HG02870 (cell line): ENCODE data around the gene STC2.
"Not testable (repeated sequence)": the region's sequence is repeated elsewhere in the genome, so short reads cannot be mapped to it uniquely, and the experiment has no call there.

ENCODE experiments used
- ATAC-seq: cut with Tn5 transposase; IDR thresholded peaks from one replicate; pipeline ENCODE4 v1.9.1; 2021; ENCODE audit warnings: mild to moderate bottlenecking, moderate library complexity; ENCODE audit not compliant: unreplicated experiment

The STC2 gene, protein sequence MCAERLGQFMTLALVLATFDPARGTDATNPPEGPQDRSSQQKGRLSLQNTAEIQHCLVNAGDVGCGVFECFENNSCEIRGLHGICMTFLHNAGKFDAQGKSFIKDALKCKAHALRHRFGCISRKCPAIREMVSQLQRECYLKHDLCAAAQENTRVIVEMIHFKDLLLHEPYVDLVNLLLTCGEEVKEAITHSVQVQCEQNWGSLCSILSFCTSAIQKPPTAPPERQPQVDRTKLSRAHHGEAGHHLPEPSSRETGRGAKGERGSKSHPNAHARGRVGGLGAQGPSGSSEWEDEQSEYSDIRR

DNA sequence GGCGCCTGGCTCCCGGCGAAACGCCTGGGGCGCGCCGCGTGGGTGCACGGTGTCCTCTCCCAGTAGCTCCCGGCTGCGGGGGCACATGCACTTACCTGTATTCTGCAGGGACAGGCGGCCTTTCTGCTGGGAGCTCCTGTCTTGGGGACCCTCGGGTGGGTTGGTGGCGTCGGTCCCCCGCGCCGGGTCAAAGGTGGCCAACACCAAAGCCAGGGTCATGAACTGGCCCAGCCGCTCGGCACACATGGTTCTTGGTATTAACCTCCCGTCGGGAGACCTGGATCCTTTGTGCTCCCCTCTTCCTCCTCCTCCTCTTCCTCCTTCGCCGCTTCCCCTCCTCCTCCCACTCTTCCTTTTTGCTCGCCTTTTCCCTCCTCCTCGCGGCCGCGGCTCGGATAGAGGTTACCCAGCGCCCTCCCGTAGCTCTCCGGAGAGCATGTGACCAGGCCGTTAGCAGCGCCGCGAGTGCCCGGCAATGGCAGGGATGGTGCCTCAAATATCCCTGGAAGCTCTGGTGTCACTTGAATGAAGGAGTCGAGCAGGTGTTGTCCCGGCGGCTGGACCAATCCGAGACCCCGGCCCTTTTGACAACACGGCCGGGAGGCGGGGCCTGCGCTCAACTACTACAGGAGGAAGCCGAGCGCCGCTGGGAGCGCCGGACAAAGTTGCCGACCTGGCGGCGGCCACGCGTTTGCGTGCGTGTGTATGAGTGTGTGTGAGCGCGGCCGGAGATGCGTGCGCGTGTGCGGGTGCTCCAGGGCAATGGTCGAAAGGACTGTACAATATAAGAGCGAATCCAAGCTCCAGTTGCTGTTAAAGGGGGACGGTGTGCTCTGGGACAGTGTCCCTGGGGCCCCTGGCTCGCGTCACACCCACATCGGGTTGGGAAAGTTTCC is at the start of gene STC2:
Gene STC2 (minus strand): TSS at position 467 of the 896 bp plus-strand sequence. CDS start 221 bp downstream, at position 246.
- no peak for ATAC-seq

DNA sequence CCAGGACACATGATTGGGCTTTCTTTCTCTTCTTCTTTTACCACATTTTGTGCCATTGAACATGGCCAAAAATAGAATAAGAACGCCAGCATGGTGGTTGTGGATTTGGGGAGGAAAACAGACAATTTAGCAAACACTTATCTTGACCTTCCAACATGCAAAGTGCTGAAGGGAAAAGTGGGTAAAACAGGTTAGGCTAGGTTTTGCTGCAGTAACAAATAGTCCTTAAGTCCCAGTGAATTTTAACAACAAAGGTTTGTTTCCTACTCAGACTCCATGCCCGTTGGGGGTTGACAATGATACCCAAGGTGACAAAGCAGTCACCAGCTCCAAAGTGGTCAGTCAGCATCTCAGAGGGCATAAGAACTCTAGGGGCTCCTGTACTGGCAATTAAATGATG is 43.2 kb upstream of the STC2 start:
- ATAC-seq: no peak

DNA sequence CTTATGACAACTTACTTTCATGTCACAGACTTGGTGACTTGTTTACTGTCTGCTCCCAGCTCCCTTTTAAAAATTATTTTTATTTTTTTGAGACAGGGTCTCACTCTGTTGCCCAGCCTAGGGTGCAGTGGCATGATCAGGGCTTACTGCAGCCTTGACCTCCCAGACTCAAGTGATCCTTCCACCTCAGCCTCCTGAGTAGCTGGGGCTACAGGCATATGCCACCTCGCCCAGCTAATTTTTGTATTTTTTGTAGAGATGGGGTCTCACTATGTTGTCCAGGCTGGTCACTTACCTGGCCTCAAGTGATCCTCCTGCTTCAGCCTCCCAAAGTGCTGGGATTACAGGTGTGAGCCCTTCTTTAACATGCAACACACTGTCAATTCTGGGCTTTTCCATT is 35.2 kb upstream of the STC2 start:
- ATAC-seq: not testable (repeated sequence)

DNA sequence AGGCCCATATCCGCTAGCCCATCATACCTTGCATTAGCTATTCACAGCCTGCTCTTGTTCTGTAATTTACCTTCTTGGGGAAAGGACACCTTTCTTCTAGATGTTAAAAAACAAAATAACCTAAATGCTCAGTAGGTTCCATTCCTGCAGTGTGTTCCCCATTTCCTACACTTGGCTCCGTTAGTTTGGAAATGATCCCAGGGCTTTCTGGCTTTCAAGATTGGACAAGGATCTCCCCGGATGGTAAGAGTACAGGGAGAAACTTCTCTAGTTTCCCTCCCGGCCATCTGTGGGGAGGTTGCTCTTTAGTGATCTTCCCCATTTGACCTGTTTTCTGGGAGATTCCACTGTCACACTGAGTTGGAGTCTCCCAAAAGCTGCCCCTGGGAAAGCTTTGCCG is 27.3 kb upstream of the STC2 start:
- ATAC-seq: no peak

DNA sequence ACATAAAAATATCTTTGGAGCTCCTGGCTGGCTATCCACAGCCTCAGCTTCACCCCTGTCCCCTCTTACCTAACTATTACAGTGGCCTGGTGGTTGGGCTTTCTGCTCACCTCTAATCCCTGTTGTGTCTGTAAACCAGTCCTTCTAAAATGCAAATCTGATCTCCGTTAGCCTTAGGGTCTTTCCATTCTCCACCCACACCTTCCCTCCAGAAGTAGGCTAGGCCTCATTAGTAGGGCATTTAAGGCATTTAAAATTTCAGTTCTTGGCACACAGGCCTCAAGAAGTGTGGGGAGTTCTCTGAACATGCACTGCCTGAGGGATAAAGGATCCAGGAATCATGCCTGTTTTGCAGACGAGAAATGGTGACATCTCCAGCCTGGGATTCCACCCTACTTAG is 26.4 kb upstream of the STC2 start:
- no peak for ATAC-seq

DNA sequence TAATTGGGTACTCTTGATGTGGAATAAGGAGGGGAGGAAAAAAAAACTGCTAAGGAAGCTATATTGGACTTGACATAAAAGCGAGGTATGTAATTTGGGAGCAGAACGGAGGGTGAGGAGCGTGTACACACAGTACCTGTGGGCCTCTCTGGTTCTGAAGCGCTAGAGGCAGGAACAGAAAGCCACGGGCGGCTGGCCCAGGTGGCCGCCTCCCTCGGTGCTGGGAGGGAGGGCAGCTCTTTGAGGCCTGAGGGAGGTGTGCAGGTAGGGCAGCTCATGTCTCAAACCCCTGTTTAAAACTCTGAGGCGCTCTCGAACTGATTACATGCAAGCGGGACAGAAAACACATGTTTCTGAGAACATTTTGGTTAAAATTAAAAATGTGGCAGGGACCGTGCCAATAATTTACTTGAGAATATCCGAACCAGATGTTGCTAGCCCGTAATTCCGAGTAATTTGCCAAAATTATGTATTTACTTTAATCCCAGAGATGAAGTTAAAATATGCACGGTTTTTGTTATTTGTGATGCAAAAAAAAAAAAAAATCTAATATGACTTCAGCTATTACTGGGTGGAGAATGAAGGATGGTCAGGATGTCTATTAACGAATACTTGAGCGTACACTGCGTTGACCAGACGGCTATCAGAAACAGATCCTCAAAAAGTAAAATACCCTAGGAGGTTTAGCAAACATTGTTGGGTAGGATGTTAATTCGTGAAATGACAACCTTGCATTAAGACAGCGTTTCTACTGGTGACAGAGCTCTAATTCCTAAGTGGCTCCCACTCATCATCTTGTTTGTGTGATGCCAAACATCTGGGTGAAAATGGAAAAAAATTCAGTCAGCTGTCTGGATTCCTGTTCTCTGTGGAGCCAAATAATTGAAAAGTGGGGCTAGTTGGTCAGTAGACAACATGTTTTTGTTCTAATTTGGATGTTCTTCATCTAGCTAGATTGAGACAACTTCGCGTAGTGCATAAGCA is 24.4 kb upstream of the STC2 start:
- ATAC-seq: no peak

DNA sequence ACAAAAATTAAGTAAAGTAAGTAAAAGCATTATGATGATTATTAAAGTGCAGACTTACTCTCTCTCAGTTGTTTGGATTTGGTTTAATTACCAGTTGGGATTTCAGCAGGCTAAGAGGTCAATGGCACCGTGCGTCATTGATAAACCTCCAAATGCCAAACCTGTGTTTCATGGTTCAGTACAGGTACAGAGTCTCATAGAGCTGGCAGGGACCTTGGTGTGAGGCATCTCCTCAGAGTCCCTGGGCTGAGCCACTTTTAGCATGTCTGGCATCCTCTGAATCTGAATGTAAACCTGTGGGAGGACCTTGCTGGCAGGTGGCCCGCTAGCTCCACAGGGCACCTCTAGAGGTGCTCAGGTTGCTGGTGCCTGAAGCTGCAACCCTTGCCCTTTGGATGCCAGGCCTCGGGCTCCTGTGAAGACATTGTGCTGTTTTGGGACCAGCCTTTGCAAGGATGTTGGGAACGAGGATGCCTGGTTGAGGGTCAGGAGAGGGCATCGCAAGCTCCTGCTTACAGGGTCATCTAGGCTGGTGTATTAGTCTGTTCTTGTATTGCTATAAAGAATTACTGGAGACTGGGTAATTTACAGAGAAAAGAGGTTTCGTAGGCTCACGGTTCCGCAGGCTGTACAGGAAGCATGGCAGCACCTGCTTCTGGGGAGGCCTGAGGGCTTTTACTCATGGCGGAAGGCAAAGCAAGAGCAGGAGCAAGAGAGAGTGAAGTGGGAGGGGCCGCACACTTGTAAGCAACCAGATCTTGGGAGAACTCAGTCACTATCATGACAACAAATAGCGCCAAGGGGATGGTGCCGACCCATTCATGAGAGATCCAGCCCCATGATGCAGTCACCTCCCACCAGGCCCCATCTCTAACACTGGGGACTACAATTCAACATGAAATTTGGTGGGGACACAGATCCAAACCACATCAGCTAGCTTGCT is 14.9 kb upstream of the STC2 start:
- ATAC-seq: no peak

DNA sequence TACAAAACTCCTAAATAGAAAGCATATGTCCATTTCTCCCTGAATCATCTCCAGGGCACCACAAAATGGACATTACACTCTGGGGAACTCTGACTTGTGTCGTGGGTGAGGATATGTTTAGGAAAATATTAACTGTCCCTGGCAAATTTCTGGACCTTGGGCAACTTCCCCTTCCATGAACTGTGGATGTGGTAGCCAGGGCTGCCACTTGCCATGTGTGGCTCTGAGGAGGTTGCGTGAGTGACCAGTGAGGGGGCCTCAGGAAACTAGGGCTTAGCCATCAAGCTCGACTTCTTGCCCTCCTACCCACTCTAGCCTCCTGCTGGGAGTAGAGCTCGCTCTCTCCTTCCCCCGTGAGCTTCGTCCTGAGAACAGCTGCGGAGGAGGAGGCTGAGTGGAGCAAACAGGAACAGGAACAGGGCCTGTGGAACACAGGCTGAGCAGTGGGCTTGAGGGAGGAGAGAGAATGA is 13.8 kb upstream of the STC2 start:
- no peak for ATAC-seq

DNA sequence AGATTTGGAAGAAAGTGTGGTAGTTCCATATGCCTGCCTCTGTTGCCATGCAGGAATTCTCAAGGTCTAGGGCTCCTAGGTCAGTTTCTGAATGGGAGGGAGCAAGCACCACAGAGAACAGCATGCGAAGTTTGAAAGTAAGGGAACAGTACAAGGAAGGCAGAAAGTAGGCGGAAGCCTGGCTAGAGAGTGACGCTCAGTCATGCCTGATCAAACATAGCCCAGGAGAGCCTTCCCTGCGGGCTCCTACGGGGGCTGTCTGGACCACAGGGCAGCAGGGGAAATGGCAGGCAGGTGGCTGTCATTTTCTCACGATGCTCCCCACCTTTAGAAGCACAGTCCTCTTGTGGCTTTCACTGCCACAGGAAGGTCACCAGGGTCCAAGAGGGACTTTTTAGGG is 12.8 kb upstream of the STC2 start:
- ATAC-seq: no peak

DNA sequence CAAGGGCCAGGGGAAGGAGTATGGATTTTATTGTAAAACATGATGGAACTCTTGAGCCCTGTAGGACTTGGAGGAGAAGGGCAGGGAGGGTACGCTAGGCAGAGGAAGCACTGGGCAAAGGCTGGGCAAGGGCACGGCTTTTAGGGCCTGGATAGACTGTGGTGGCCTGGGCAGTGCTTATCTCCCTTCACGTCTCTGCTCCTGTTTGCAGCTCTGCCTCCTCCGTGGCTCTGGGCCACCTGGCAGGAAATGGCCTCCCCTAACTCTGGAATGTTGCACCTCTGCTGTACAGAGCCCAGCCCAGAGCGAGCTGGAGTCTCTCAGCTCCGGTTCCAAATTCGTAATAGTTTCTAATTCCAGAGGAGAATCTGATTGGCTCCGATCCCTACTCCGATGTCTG is 12.2 kb upstream of the STC2 start:
- no peak for ATAC-seq

DNA sequence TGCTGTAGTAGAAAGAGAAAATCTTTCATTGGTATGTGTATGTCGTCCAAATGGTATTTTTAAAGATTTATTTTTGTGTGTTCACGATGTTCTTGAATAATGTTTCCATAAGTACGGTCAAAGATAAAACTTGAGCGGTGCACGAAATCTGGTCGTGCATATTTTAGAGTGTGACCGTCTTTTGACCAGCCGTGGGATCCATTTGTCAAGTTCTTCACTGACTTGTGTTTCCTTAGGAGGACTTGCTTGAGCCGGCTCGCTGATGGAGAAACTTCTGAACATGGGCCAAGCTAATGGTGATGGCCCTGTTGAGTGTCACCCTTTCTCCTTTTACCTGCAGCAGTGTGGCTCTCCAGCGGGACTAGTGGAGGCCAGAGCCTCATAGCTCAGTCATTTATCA is 11.1 kb upstream of the STC2 start:
- no peak for ATAC-seq

DNA sequence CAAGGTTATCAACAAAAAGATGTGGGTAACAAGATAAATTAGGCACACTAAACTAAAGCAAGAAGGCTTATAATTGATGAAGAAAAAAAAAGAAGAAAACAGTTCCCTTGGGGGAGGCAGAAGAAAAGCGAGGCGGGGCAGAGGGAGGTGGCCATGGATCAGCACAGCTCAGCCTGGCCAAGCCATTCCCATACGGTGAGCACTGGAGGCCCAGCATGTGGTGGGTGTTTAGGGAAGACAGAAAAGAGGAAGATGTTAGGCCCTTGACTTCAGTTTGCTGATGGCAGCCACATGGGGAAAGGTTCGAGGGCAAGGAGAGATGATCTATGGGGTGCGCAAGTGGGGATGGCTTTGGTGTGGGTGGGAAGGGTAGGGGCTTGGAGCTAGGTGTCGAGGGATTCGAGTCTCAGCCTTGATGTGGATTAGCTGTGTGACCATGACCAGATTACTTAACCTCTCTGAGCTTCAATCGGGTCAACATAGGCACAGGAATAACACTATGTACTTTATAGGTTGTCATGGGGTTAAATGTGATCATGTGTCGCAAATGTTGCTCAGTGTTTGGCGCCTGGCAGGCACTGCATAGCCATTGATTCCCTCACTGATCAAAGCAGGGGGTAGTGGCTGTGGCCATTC is 10.3 kb upstream of the STC2 start:
- ATAC-seq: no peak

DNA sequence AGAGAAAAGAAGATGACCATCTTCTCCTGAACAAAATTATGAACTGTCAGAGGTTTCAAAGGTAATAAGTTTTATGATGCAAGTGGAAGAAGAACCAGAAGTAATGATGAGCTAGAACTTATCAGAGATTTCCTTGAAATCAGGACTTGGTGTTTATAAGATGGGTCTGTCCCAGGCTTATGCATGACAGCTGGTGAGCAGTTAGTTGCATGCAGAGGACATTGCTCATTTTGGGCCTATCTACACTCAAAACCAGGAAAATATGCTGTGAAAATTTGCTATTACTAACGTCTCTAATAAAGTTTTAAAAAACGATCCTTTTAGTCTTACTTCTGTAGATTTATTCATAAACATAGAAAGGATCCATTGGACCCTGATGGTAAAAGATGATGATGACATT is 6.6 kb upstream of the STC2 start:
- ATAC-seq: no peak

DNA sequence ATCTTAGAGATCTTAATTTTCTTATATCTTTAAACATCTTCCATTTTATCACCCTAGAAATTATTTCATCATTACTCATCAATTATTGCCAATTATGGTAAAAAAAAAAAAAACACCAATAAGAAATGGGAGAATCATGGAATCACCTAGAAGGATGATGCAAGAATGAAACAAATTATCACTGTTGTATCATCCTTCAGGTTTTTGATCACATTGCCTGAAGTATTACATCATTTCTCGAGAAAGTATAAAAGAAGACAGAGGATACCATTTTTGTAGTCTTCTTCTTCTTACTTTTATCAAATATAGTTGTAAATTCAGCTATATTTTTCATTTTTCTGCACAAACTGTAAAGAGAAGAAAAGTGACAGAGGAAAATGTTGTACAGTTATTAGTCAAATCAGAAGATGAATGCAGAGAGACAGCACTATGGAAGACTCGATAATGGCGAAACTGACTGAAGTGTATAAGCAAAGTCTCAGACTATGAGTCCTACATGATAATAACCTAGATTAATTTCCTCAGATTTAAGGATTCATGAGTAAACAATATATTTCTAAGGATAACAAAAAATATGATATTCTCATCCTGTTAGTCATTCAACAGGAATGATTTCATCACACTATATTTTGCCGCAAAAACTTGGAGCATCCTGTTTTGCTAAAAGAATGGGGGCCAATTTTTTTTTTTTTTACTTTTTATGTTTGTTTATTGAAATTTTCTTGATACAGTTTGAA is 5.9 kb upstream of the STC2 start:
- ATAC-seq: no peak

DNA sequence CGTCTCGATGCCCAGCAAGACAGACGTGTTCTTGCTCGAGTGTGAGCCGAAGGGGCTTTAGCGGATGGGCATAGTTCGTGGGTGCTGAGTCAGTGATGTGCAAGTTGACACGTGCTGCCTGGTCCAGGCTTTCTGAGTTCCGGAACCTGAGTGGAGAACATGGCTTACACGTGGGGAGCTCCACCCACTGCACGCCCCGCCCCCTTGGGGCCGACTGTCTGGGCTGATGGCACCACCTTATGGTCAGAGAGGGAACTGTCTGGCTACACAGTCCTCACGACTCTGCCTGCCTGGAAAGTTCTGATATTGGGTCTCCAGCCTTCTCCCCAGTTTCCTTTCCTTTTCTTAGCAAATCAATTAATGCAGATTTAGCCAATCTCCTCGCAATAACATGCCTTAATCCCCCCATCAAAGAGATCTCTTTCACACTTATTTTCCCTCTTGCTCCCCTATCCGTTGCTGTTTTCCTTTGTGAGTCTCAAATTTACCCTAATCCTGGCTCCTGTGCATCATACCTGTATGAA is 3.8 kb upstream of the STC2 start:
- peak; percentile 89 for ATAC-seq

DNA sequence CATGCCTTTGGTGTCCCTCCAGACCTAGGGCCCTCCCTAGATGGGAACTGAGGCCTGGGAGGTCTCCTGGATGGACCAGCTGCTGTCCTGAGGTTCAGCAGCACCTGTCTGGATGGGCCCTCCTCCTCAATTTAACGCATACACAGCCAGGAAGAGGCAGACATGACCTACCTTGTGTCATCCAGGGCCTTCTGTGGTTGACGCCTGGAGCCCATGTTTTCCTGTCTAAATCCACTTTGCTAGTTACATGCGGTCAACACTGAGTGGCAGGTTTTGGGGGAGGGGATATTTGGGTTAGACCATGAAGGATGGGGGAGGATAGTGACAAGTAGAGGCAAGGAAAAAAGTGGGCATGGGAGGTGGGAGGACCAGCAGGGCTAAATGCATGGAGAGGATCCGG is 3.1 kb upstream of the STC2 start:
- no peak for ATAC-seq

DNA sequence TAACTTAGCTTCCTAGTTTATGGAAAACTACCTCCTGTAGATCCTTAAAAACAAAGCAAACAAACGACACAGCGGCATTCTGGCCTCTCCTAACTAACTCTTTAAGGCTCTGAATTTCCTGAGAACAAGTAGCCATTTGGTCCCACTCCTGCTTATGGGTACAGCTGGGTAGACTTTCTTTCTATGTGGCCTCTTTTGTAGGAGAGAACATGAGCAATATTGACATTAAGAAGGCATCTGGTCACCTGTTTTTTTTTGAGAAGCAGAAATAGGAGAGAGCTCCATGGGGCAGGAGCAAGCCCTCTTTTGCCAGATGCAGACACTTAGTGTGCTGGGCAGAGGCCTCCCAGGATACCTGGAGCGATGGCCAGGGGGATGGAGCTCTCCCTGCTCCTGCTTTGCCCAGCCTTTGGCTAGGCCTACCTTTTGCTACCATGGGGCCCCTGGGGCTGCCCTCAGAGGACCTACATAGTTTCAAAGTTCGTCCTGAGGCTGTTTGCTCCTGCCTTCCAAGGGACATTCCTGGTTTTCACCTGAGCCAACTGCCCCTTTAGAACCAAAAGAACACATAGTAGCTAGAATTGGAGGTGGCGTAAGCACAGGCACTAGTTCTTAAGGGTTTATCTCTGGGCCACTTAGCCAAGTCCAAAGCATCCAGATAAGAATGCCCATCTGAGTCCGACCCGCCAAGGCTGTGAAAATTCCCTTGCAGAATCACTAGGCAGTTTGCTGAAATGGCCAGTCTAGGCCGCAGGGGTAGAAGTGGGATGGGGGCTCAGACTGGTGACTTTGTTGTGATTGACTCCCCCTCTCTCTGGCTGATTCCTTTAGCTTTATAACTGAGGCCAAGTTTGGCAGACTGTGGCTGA is 2.4 kb upstream of the STC2 start:
- ATAC-seq: no peak
